GM12864 (cell line): ENCODE results near the gene GLOD5.

Experiments used
- DNase-seq: peaks from one replicate; pipeline ENCODE4 v3.0.0-alpha.2; 2011; ENCODE audit warnings: low read depth
- H3K4me3 ChIP-seq: 2 replicates; pipeline ENCODE4 v1.5.1; 2011; ENCODE audit warnings: mild to moderate bottlenecking, low read depth, low read length, control low read depth
- TF ChIP-seq, protein P1 (sequence below): IDR thresholded peaks from 2 replicates; pipeline ENCODE4 v1.5.1; 2011; ENCODE audit warnings: low read depth, mild to moderate bottlenecking, moderate library complexity, low read length, control low read depth, inconsistent platforms; ENCODE audit errors: missing control alignments

The GLOD5 gene

DNA sequence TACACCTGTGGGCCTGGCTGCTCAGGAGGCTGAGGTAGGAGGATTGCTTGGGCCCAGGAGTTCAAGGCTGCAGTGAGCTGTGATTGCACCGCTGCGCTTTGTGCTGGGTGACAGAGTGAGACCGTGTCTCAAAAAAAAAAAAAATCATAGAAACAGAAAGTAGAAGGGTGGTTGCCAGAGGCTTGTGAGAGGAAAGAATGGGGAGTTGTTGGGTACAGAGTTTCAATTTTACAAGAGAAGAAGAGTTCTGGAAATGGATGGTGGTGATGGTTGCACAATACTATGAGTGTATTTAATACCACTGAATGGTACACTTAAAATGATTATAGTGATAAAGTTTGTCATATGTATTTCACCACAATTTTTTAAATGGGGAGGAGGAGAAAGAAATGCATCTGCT, 10.2 kb upstream of the GLOD5 start:
- TF ChIP-seq, protein P1, sequence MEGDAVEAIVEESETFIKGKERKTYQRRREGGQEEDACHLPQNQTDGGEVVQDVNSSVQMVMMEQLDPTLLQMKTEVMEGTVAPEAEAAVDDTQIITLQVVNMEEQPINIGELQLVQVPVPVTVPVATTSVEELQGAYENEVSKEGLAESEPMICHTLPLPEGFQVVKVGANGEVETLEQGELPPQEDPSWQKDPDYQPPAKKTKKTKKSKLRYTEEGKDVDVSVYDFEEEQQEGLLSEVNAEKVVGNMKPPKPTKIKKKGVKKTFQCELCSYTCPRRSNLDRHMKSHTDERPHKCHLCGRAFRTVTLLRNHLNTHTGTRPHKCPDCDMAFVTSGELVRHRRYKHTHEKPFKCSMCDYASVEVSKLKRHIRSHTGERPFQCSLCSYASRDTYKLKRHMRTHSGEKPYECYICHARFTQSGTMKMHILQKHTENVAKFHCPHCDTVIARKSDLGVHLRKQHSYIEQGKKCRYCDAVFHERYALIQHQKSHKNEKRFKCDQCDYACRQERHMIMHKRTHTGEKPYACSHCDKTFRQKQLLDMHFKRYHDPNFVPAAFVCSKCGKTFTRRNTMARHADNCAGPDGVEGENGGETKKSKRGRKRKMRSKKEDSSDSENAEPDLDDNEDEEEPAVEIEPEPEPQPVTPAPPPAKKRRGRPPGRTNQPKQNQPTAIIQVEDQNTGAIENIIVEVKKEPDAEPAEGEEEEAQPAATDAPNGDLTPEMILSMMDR, result no peak
- DNase-seq, result no peak
- H3K4me3 ChIP-seq, result no peak overlapping the region

DNA sequence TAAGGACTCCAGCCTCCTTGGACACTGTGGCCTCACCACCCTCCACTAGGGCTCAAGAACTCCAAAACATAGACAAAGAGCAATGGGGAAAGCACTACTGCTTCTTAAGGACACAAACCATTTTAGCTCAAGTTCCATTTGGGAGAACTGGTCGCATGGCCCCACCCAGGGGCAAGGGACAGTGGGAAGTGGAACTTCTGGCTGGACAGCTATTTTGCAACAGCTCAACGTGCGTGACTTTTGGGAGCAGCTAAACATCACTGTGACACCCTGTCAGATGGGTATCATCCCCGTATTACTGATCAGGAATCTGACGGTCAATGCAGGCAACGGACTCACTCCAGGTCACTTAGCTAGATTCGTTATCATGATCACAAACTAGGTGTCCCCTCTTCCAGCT, 9.0 kb upstream of the GLOD5 start:
- no peak for DNase-seq
- TF ChIP-seq, protein P1, result no peak
- H3K4me3 ChIP-seq, result no peak overlapping the region

DNA sequence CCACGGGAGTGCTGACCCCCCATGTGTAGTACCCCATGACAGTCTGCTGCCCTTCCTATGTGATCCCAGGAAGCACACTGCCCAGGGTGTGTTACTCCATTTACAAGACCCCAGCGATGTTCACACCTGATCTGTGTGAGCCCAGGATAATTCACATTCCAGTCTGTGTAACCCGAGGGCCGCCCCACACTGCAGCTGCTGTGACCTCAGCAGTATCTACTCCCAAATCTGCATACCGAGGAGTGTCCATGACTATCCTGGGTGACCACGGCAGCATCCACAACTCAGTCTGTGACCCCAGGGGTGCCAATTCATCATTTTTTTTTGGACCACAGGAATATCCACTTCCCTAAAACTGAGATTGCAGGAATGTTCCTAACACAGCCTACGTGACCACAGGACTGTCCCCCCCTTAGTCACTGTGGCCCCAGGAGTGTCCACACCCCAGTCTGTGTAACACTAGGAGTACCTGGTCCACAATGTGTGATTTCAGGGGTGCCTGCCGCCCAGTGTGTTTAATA, 7.8 kb upstream of the GLOD5 start:
- no peak overlapping the region for H3K4me3 ChIP-seq
- TF ChIP-seq, protein P1, result no peak
- no peak for DNase-seq

DNA sequence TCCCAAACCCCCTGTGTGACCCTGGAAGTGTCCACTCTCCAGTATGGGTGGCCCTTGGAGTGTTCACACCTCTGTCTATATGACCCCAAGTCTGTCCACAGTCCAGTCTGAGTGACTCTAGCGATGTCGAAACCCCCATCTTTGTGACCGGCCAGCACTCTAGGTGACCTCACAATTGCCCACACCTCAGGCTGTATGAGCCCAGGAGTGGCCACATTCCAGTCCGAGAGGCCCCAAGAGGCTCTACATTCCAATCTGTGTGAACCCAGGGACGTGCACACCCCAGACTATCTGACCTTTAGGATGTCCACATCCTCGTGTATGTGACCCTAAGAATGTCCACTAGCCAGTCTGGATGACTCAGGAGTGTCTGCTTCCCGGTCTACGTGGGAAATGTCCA, 7.3 kb upstream of the GLOD5 start:
- DNase-seq, result no peak
- no peak overlapping the region for H3K4me3 ChIP-seq
- TF ChIP-seq, protein P1, result no peak

DNA sequence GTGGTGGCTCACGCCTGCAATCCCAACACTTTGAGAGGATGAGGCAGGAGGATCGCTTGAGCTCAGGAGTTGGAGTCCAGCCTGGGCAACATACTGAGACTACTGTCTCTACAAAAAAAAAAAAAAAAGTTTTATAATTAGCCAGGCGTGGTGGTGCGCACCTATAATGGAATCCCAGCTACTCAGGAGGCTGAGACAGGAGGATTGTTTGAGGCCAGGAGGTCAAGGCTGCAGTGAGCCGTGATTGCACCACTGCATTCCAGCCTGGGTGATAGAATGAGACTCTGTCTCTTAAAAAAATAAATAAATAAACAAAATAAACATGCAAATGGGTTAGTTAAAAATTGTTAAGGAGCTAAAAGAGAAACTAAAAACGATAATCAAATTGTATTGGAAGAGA, 7.7 kb downstream of the GLOD5 start:
- TF ChIP-seq, protein P1, result no peak
- DNase-seq, result no peak
- H3K4me3 ChIP-seq, result no peak overlapping the region

DNA sequence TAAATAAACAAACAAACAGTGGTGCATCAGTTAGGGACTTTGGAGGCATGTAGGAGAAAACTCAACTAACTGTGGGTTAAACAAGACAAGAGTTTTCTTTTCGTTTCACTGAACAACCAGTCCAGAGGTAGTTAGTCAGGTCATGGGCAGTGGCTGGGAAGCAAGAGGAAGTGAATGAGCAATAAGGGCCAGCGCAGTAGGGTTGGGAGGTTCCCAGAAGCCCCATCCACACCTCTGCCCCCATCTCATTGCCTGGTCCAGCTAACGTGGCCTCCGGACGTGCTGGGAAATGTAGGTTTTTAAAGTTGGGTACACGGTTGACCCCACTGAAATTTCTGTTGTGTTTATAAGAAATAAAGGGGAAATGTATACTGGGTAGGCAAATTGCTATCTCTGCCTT, 8.7 kb downstream of the GLOD5 start:
- DNase-seq, result no peak
- H3K4me3 ChIP-seq, result no peak overlapping the region
- TF ChIP-seq, protein P1, result no peak

DNA sequence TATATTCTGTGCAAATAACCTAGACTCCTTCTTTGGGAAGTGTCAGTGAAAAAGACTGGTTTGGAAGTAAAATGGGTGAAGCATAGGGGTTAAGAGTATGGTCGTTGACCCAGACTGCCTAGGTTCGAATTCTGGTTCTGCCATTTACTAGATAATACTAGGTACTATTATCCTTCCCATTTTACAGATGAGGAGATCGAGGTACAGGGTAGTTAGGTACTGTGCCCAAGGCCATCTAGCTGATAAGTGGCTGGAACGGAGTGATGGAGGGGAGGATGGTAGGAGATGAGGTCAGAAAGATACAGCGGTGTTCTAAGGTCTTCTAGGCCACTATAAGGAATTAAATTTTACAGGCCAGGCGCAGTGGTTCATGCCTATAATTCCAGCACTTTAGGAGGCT, 11.1 kb downstream of the GLOD5 start:
- no peak overlapping the region for H3K4me3 ChIP-seq
- no peak for DNase-seq
- TF ChIP-seq, protein P1, result no peak
